Suprapubic skin (tissue), 4 donors: Measurements from ENCODE around the gene DCAF15. TPM values are rescaled to one million over a fixed set of nuclear protein-coding genes. Genes with fewer than 3 reads are reported as not detected.

Experiments
- DNase-seq, 2 donors: peaks; one replicate each; pipeline ENCODE4 v3.0.0-alpha.2; 2019; ENCODE audit warnings: low spot score in 2 of 2
- H3K27ac ChIP-seq: fragments of 200-600 bp; sonication (generic); one replicate; pipeline ENCODE4 v1.5.1; 2019
- H3K27me3 ChIP-seq: fragments of 200-600 bp; sonication (generic); one replicate; pipeline ENCODE4 v1.5.1; 2019
- H3K36me3 ChIP-seq: fragments of 200-600 bp; sonication (generic); one replicate; pipeline ENCODE4 v1.5.1; 2019
- H3K4me1 ChIP-seq: fragments of 200-600 bp; sonication (generic); one replicate; pipeline ENCODE4 v1.5.1; 2019
- H3K4me3 ChIP-seq: fragments of 200-600 bp; sonication (generic); one replicate; pipeline ENCODE4 v1.5.1; 2019; ENCODE audit warnings: mild to moderate bottlenecking
- H3K9me3 ChIP-seq: fragments of 200-600 bp; sonication (generic); one replicate; pipeline ENCODE4 v1.5.1; 2019
- EP300 ChIP-seq: sonication (generic); formaldehyde crosslinking; IDR thresholded peaks from one replicate; pipeline ENCODE4 v1.6.1; 2017; ENCODE audit warnings: antibody characterized with exemption
- POLR2A ChIP-seq, 2 donors: fragments of 450-650 bp; IDR thresholded peaks; one replicate each; pipeline ENCODE4 v1.6.1; 2017; ENCODE audit warnings: antibody characterized with exemption in 2 of 2, mild to moderate bottlenecking in 2 of 2, moderate library complexity in 2 of 2
- POLR2AphosphoS5 ChIP-seq, 3 donors: sonication (generic); formaldehyde crosslinking; IDR thresholded peaks; one replicate each; pipeline ENCODE4 v1.6.1; 2017; ENCODE audit warnings: antibody characterized with exemption in 3 of 3
- WGBS: methylation state at CpG from one replicate; pipeline ENCODE4 v1.1.5; 2018; 5-methylcytosine and 5-hydroxymethylcytosine counted together
- total RNA-seq, 4 donors: library from RNA; depleted of rRNA; stranded (reverse); fragments of >200 nt; gene quantifications; one replicate each; pipeline ENCODE4 v1.1.0, GENCODE V29; 2016
- TF ChIP-seq, protein P1 (sequence below), 2 donors: fragments of 200-600 bp in 1 of 2; fragments of 450-650 bp in 1 of 2; sonication (generic) in 1 of 2; IDR thresholded peaks; one replicate each; pipeline ENCODE4 v1.5.1; 2016 to 2019; ENCODE audit warnings: antibody characterized with exemption in 2 of 2, mild to moderate bottlenecking in 1 of 2, moderate library complexity in 1 of 2

DCAF15 gene
- total RNA-seq, 4 donors from 2014 or later = 38.3 to 52.3 (median 46.2) TPM

DNA sequence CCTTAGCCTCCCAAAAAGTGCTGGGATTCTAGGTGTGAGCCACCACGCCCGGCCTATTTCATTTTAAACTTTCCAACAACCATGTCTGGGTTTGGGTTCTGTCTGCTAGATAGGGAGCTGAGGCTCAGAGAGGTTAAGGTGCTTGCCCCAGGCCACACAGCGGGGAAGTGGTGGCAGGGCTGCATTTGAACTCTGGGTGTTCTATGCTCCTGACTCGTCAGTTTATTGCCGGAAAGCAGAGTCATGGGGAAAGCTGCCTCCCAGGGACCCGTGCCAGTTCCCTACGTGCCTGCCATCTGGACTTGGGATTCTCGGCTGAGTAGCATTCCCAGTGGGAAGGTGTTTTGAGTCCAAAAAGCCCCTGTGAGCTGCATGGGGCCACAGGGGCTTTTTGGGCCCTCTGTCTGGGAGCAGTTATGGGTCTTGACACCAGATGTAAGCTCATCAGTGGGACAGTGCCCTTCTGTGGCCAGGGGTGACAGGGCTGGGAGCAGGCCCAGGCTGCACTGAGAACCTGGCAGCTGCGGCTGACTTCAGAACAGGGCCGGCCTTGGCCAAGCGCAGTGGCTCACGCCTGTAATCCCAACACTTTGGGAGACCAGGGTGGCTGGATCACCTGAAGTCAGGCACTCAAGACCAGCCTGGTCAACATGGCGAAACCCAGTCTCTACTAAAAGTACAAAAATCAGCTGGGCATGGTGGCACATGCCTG, 42.9 kb downstream of the DCAF15 start:
- Histone ChIP-seq H3K27me3 (no peaks in the 10 kb centered on the region), H3K4me1 (peaks cover 8% of the 10 kb centered on the region), H3K36me3 (peaks cover 10% of the 10 kb centered on the region), H3K9me3 (no peaks in the 10 kb centered on the region), H3K4me3 (no peak overlapping the region), H3K27ac (no peak overlapping the region)
- no peak for DNase-seq
- WGBS = 87% methylated on average over 9 of the region's 13 CpGs
- TF ChIP-seq POLR2A (IDR thresholded peaks at IDR 0.05) (no peak), EP300 (no peak), POLR2AphosphoS5 (IDR thresholded peaks at IDR 0.05) (no peak)
- TF ChIP-seq, protein P1, sequence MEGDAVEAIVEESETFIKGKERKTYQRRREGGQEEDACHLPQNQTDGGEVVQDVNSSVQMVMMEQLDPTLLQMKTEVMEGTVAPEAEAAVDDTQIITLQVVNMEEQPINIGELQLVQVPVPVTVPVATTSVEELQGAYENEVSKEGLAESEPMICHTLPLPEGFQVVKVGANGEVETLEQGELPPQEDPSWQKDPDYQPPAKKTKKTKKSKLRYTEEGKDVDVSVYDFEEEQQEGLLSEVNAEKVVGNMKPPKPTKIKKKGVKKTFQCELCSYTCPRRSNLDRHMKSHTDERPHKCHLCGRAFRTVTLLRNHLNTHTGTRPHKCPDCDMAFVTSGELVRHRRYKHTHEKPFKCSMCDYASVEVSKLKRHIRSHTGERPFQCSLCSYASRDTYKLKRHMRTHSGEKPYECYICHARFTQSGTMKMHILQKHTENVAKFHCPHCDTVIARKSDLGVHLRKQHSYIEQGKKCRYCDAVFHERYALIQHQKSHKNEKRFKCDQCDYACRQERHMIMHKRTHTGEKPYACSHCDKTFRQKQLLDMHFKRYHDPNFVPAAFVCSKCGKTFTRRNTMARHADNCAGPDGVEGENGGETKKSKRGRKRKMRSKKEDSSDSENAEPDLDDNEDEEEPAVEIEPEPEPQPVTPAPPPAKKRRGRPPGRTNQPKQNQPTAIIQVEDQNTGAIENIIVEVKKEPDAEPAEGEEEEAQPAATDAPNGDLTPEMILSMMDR (IDR thresholded peaks at IDR 0.05) = no peak

DNA sequence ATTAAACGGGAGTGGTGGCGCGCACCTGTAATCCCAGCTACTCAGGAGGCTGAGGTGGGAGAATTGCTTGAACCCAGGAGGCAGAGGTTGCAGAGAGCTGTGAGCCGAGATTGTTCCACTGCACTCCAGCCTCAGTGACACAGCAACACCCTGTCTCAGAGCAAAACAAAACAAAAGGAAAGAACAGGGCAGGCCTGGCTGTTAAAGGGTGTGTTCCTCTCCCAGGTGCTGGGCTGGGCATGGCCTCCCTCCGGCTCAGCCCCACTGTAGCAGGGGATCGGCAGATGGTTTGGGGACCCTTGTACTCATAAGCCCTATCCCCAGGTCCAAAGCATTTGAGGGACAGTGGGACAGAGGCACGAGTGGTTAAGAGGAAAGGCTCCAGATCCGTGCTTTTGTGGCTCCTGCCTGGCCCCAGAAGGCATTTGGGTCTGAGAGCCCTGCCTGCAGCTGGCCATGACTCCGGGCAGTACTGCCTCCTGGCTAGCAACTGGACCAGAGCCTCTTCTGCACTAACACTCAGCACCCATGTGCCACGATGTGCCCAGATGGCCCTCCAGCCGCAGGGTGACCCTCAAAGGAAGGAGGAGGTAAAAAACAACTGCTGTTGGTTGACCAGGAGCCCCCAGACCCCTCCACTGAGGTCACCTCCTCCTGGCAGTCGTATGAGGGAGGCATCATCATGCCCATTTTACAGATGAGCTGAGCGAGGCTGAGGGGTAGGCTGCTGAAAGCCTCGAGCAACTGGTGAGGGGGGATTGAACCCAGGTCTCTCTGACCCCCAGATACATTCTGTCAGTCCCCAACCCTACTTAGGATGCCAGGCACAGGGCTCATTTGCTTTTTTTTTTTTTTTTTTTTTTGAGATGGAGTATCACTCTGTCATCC, 43.8 kb downstream of the DCAF15 start:
- Histone ChIP-seq H3K4me3 (no peak overlapping the region), H3K36me3 (peaks cover 10% of the 10 kb centered on the region), H3K4me1 (peaks cover 16% of the 10 kb centered on the region), H3K27me3 (no peaks in the 10 kb centered on the region), H3K9me3 (no peaks in the 10 kb centered on the region), H3K27ac (no peak overlapping the region)
- WGBS = 92% methylated on average over 9 of the region's 14 CpGs
- TF ChIP-seq, protein P1 (IDR thresholded peaks at IDR 0.05) = no peak
- TF ChIP-seq POLR2A (IDR thresholded peaks at IDR 0.05) (no peak), POLR2AphosphoS5 (IDR thresholded peaks at IDR 0.05) (no peak)
- DNase-seq = no peak

DNA sequence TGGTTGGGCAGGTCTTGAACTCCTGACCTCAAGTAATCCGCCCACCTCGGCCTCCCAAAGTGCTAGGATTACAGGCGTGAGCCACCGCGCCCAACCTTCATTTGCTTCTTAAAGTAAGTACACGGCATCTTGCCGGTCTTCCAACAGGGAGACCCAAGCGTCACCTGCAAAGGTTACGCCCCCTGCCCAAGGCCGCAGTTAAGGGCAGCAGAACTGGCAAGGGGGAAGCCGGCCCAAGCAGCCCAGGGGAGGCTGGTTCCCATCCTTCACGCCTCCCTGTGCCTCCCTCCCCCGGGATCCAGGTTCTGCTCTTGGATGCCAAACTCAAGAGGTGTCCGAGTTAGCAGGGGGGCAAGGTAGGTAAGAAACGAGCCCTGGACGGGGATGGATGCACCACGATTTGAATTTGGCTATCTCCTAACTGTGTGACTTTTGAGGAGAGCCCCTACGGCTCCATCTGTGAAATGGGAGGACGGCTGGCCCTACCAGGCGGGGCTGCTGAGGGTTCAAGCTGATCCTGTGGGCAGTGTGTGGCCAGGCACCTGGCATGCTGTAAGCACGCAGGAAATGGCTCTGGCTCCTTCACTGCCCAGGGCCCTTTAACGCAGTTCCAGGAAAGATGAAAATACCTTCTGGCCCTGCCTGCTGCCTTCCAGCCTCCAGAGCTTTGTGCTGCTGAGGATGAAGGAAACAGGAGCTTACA, 44.8 kb downstream of the DCAF15 start:
- peaks cover 10% of the 10 kb centered on the region for H3K36me3 ChIP-seq
- peaks cover 16% of the 10 kb centered on the region for H3K4me1 ChIP-seq
- H3K27me3 ChIP-seq = no peaks in the 10 kb centered on the region
- DNase-seq = no peak
- H3K4me3 ChIP-seq = no peak overlapping the region
- 90% methylated on average over 20 of the region's 22 CpGs for WGBS
- H3K9me3 ChIP-seq = no peaks in the 10 kb centered on the region
- no peak for TF ChIP-seq EP300
- no peak for TF ChIP-seq POLR2A (IDR thresholded peaks at IDR 0.05)
- no peak for TF ChIP-seq POLR2AphosphoS5 (IDR thresholded peaks at IDR 0.05)
- TF ChIP-seq, protein P1 (IDR thresholded peaks at IDR 0.05) = no peak
- no peak overlapping the region for H3K27ac ChIP-seq

DNA sequence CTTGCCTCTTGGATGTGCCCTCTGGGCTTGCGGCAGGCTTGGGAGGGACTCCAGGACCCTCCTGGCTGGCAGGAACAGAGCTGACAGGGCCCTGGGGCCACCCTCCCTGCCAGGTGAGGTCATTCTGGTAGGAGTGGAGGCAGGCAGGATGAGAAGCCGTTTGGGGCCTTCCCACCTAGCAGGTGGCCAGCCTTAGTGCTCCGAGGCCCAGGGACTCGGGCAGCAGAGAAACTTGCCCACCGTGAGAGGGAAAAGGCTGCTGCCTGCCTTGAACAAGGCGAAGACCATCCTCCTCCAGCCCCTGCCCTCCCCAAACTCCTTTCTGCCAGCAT, 45.3 kb downstream of the DCAF15 start:
- DNase-seq = no peak
- H3K27ac ChIP-seq = no peak overlapping the region
- no peaks in the 10 kb centered on the region for H3K27me3 ChIP-seq
- no peaks in the 10 kb centered on the region for H3K9me3 ChIP-seq
- TF ChIP-seq, protein P1 (IDR thresholded peaks at IDR 0.05) = no peak
- TF ChIP-seq EP300 = no peak
- TF ChIP-seq POLR2A (IDR thresholded peaks at IDR 0.05) = no peak
- no peak for TF ChIP-seq POLR2AphosphoS5 (IDR thresholded peaks at IDR 0.05)
- peaks cover 6% of the 10 kb centered on the region for H3K36me3 ChIP-seq
- peaks cover 18% of the 10 kb centered on the region for H3K4me1 ChIP-seq
- WGBS = 90% methylated on average over 6 of the region's 6 CpGs
- H3K4me3 ChIP-seq = no peak overlapping the region

DNA sequence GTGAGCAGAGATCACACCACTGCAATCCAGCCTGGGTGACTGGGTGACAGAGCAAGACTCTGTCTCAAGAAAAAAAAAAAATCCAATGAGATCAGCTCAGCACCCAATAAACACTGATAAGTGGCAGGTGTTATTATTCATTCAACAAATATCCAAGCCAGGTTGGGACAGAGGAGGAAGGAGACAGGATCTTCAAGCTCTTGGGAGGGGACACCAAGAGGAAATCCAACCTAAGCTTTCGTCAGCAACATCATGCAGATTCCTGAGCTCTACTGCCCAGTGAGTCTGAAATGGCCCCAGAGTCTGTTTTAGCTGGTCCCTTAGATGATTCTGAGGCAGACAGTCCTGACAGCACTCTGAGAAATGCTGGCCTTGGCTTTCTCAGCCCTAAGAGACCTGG, 46.1 kb downstream of the DCAF15 start:
- Histone ChIP-seq H3K9me3 (no peaks in the 10 kb centered on the region), H3K36me3 (peaks cover 2% of the 10 kb centered on the region), H3K27me3 (no peaks in the 10 kb centered on the region), H3K4me1 (peaks cover 26% of the 10 kb centered on the region), H3K4me3 (no peak overlapping the region), H3K27ac (no peak overlapping the region)
- whole genome bisulfite sequencing = 83% methylated on average over 1 of the region's 1 CpG
- TF ChIP-seq, protein P1 (IDR thresholded peaks at IDR 0.05) = no peak
- TF ChIP-seq POLR2AphosphoS5 (IDR thresholded peaks at IDR 0.05) = no peak
- TF ChIP-seq POLR2A (IDR thresholded peaks at IDR 0.05) = no peak
- TF ChIP-seq EP300 = no peak
- DNase-seq = no peak
